Measurements from ENCODE around the gene VEGFA.

VEGFA gene

DNA sequence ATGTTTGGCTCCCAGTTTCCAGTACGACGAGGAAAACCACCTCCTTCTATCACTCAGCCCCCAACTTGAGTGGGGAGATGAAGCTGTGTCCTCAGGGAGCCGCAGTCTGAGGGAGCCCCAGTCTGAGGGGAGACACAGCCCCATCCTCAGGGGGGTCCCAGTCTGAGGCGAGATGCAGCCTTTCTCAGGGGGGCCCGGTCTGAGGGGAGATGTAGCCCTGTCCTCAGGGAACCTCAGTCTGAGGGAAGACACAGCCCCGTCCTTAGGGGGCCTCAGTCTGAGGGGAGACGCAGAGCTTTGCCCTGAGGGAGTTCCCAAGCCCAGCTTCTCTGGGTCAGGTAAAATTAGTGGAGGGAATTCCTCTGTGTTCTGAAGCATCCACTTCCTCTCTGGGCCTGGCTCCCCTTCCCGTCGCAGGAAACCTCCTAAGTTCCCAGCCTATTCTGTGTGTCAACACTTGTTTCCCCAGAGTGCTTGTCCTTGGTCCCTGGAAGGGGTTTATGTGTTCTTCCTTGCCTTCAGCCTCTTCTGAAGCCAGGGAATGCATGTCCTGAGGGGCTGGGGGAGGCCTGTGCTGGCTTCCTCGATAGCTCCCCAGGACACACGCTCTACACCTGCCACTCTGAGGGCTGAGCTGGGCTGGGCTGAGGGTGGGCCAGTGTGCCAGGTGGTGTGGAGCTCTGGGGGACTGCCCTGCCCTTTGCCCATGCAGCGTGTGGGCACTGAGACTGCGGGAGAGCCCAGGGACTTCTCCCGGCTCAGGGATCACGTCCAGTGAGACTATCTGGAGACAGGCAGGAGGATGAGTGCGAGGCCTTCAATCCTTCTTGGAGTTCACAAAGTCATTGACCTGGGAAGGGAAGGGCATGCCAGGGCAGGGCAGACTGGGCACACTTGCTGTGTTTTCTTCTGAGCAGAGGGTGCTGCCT is 55.4 kb downstream of the VEGFA start:
- no peak for DNase-seq

DNA sequence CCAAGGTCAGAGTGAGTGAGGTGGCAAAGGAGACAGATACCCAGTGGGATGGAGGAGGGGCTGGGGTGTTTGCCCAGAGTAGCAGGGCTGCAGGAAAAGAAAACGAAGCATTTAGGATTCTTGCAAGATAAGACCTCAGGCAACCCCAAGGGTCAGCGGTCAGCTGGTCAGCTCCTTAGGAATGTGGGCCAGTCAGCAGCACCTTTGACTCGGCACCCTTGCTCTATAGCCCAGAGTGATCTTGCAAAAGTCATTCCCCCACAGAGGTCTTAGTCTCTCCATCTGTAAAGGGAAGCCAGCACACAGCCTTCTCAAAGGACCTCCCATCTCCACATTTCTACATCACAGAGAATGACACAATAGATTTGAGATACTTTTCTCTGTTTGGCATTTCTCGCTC is 56.7 kb downstream of the VEGFA start:
- no peak for DNase-seq

DNA sequence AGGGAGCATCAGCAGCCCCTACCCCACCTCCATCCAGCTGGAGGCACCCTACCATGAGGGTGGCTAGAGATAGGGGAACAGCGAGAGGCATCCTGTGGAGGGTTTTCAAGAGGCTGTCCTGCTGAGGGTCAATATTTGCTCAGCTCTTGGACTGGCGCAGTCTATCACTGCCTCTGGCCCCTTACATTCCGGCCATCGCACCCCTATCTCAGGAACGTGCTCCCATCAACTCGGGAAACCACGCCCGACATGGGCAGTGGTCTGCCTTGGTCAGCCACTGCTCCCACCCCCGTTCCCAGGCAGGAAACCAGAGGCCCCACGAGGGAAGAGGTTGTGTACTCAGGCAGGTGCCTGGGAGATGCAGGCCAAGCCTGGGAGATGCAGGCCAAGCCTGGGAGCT is 57.9 kb downstream of the VEGFA start:
- no peak for DNase-seq

DNA sequence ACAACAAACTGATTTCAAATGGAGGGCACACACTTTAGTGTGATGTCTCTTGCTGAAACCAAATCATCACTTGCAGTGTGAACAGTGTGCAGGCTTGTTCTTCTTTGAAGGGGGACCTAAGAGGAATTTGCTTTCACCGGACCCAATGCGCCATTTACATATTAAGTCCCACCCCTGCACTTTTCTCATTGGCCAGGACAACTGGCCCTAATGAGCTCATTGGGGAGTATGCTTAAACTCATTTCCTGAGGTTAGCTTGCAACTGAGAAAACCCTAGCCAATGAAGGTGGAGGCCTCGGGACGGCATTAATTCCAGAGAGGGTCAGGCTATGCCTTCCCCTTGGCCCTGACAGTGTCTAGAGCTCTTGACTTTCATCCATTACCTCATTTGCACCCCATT is 58.7 kb downstream of the VEGFA start:
- DNase-seq: no peak

DNA sequence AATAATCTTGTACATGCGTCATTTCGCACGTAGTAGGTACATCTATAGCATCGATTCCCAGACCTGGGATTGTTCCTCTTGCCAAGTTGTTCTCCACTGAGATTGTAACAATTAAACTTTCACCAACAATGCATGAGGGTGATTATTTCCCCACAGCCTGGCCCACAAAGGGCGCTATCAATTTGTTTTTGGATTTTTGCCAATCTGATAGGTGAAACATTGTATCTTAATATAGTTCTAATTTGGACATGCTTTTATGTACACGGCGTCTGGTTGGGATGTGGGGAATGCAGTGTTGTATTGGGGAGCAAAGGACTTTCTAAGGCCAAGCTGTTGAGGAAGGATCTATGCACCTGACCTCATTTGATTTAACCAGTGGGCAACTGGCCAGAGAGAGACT is 59.5 kb downstream of the VEGFA start:
- no peak for DNase-seq

DNA sequence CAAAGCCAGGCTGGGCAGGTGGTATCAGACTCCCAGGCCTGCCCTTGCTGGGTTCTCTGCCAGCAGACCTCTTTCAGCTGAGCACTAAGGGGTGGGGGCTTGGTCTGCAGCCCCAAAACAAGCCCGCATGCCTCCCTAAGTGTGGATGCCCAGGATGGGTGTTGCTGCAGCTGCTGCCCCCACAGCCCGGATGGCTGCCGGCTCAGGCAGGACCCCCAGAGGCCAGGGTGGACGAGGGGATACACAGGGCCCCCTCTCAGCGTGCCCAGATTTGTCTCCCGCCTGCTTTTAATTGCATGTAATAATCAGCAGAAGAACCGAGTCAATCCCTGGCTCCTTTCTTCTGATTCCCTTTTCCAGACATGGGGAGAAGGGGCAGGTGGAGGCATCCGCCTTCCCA is 60.8 kb downstream of the VEGFA start:
- DNase-seq: no peak

DNA sequence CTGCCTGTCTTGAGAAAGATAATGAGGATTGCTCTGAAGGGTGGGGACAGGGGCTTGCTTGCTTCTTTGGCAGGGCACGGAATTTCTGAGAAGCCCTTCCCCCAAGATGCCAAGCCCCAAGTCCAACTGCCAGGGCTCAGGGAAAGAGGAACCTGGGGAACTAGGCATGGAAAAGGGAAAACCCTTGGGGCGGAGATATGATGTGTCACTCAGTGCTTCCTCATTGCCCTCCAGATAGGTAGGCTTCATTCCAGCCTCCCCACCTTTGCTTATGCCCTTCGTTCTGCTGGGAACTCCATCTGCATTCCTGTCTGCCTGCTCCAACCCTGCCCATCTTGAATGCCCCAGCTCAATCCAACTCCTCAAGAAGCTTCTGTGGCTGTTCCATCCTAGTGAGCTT is 61.2 kb downstream of the VEGFA start:
- no peak for DNase-seq

DNA sequence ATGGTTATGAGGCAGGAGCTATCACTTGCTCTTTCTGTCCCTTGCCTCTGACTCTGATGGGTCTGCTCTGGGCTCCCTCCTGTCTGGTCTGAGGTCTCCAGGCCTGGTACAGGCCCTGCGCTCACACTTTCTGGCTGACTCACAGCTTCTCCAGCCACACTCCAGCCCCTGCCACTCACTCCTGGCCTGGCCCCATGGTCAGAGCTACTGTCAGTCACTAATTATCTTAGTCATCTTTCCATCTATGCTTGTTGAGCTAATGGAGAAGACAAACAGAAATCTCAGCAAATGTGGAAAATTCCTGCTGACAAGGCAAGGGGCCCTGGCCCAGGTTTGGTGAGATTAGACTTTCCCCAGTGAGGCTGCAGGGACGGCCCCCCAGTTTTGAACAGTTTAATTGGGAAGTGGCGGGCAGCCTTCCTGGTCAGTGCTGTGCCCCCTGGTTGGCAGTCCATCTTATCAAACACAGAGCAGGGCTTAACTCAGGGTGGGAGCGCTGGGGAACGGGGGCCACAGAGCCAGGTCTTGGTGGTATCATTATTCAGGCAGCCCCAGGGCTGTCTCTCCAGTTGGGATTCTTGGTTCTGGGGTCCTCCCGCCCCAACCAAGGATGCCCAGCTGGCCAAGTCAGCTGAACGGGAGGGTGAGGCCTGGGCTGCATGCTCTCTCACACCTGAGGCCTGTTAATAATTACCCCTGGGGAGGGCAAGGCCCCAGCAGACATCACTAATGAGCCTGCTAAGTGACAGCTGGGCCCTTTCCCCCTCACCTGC is 63.4 kb downstream of the VEGFA start:
- DNase-seq: no peak

DNA sequence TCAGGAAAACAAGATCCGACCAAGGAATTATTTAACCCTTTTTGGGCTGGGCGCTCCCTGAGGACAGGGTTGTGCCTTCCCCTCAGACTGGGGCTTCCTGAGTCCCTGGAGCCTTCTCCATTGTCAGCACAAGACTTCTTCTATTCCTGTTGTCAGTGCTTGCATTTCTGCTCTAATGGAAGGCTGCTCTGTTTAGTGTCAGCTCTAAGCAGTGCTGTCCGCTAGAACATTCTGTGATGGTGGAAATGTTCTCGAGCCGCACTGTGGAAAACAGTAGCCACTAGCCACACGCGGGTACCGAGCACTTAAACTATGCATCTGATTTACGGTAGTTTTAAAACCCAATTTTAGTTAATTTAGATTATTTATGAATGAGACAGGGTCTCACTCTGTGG is 64.0 kb downstream of the VEGFA start:
- no peak for DNase-seq

DNA sequence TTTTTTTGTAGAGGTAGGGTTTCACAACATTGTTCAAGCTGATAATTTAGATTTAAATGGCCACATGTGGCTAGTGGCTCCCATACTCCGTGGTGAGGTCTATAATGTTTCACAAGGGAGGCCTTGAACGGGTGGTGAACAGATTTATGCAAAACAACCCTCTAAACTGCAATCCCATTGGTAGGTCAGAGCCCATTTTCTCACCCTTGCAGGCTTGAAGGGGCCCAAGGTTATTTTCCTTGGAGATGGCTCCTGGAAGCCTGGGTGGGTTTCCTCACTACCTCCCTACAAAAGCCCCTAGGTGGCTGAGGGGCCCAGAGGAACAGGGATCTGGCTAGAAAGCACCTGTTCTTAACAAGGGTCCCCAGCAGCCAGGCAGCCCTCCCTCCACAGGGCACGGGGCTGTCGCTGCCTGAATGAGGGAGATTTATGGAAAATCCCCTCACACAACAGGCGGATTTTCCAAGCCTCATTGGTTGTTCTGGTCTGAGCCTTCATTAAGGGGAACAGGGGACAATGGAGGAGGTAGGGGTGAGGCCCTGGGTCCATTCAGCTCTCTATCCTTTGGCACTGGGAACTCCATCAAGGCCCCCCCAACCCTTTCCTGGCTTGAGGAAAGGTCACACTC is 64.6 kb downstream of the VEGFA start:
- DNase-seq: no peak

DNA sequence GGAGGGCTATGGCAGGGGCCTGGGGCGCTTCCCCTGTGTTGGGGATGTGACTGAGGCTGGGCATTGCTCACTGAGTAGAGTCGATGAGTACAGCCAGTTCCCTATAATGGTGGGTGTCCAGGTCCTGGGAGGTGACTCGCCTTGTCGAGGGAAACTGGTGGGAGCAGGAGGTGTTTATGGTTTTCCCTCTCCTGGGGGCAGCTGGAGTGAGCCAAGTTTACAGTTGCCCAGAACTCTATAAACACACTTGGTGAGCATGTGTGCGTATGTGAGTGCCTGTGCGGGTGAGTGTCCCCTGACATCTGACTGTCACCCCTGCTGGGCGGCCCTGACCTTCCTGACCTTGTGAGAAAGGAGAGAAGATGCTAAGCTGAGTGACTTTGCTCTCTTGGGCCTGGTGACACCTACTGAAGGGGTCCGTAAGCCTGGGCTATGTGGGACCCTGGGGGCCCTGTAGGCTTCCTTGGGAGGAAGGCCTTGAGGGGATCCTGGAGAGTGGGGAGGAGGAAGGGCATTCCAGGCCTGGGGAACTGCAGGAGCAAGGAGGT is 65.9 kb downstream of the VEGFA start:
- no peak for DNase-seq
